GM15510 (cell line): ENCODE measurements around the gene NPHP3.

ENCODE experiments used
- POLR2A ChIP-seq: IDR thresholded peaks from 3 replicates; pipeline ENCODE4 v1.6.1; 2011; ENCODE audit warnings: borderline replicate concordance; ENCODE audit not compliant: insufficient read length; ENCODE audit errors: extremely low read depth

NPHP3 gene

GRCh38 chr3:132722165-132723023 is at the start of gene NPHP3:
TSS of gene NPHP3 (minus strand) at chr3:132722409. CDS start at chr3:132722355, 54 bp downstream.
- TF ChIP-seq POLR2A, result peak; percentile 74

- TF ChIP-seq POLR2A, result no peak
These were observed 36.5 kb upstream of the NPHP3 start for GRCh38 chr3:132758740-132759139.

- TF ChIP-seq POLR2A, result no peak
These were observed 34.0 kb upstream of the NPHP3 start for GRCh38 chr3:132756108-132756650.

GRCh38 chr3:132753946-132754345 is 31.7 kb upstream of the NPHP3 start:
- no peak for TF ChIP-seq POLR2A

GRCh38 chr3:132749786-132750185 is 27.6 kb upstream of the NPHP3 start:
- no peak for TF ChIP-seq POLR2A

GRCh38 chr3:132738314-132738713 is 16.1 kb upstream of the NPHP3 start:
- no peak for TF ChIP-seq POLR2A

- no peak for TF ChIP-seq POLR2A
These were observed 13.4 kb upstream of the NPHP3 start for GRCh38 chr3:132735589-132735988.

GRCh38 chr3:132730891-132731580 is 8.8 kb upstream of the NPHP3 start:
- no peak for TF ChIP-seq POLR2A

- no peak for TF ChIP-seq POLR2A
These were observed 4.2 kb upstream of the NPHP3 start for GRCh38 chr3:132726341-132726823.

GRCh38 chr3:132723024-132723950 is 1.1 kb upstream of the NPHP3 start:
- TF ChIP-seq POLR2A, result peak; percentile 59

GRCh38 chr3:132721479-132722164 is 587 bp downstream of the NPHP3 start:
- TF ChIP-seq POLR2A, result no peak

GRCh38 chr3:132720228-132720627 is 2.0 kb downstream of the NPHP3 start:
- TF ChIP-seq POLR2A, result no peak

- TF ChIP-seq POLR2A, result no peak
These were observed 5.8 kb downstream of the NPHP3 start for GRCh38 chr3:132716372-132716771.
